HG02973 (cell line): ENCODE measurements around the gene EGFL6.

Source experiments
- ATAC-seq: cut with Tn5 transposase; IDR thresholded peaks from one replicate; pipeline ENCODE4 v1.9.1; 2021; ENCODE audit warnings: moderate library complexity; ENCODE audit not compliant: unreplicated experiment

EGFL6 gene, protein sequence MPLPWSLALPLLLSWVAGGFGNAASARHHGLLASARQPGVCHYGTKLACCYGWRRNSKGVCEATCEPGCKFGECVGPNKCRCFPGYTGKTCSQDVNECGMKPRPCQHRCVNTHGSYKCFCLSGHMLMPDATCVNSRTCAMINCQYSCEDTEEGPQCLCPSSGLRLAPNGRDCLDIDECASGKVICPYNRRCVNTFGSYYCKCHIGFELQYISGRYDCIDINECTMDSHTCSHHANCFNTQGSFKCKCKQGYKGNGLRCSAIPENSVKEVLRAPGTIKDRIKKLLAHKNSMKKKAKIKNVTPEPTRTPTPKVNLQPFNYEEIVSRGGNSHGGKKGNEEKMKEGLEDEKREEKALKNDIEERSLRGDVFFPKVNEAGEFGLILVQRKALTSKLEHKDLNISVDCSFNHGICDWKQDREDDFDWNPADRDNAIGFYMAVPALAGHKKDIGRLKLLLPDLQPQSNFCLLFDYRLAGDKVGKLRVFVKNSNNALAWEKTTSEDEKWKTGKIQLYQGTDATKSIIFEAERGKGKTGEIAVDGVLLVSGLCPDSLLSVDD

DNA sequence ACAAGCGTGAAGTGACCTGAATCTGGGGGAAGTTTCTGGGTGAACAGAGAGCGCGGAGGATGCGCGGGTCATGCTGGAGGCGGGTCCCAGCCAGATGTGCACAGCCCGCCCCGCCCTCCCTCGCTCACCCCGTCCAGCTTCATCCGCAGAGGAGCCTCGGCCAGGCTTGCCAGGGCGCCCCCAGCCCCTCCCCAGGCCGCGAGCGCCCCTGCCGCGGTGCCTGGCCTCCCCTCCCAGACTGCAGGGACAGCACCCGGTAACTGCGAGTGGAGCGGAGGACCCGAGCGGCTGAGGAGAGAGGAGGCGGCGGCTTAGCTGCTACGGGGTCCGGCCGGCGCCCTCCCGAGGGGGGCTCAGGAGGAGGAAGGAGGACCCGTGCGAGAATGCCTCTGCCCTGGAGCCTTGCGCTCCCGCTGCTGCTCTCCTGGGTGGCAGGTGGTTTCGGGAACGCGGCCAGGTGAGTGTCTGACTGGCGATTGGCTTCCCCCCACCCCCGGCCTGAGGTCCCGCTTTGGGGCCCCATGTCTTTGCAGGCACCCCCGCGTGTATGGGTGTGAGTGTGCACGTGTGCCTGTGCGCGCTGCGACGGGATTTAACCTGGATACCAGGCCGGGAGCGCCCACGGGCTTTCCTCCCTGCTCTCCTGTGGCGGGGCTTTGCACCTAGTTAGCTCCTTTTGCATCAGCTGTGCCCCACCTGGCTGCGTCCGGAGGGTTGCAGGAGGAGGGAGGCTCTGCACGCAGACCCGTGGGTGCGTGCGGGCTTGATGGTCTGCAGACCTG lies at the start of gene EGFL6:
EGFL6 (plus strand) TSS at position 123 of the 782 bp plus-strand sequence; CDS start at position 384, 261 bp downstream.
- no peak for ATAC-seq

DNA sequence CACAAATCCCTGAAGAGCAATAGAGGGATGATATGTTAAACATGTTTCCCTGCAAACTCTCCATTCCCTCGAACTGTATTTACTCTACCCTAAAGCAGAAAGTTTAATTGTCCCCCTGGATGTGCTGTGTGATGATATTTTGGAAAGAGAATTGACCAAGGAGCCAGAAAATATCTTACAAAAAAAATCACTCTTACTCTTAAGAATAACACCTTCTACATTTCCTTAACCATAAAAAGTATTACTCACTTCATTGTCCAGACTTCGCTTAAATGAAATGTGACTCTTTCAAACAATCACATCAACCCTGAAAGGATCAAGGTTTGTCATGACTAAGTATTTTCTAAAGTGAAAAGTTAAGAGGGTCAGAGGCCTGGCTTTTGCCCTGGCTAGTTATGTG lies 49.0 kb upstream of the EGFL6 start:
- no peak for ATAC-seq

DNA sequence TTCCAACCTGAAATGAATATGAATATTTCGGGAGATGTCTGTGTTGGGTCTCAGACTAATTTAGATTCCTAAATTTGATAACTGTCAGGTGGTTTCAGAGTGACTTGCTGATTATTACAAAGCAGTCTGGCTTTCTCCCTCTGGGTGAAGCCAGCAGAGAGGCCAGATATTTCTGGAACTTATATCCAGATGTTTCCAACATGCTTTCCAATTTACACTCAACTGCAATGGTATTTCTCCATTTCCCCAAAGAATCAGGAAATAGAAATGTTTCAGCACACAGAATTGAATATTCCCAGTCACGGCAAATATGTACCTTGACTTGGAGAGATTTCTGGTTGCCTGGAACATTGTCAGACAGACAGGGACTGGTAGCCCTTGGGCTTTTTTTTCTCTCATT lies 48.5 kb upstream of the EGFL6 start:
- ATAC-seq: no peak

DNA sequence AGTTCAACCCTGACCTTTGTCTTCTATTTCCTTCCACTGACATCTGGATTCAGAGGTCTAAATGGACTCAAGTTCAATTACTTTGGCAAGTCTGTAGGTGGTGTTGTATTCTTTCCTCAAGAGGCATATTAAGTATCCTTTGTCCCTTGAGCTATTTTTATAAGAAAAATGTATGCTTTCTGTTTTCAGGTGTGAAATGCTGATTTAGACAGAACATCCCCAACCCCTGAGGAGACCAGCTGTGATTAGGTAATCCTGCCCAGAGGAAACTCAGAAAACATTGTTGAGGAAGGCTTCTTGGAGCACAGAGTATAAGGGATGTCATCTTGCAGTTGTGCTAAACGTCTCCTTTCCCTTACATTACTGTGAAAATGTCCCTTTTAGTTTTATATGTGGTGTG lies 46.6 kb upstream of the EGFL6 start:
- ATAC-seq: no peak

DNA sequence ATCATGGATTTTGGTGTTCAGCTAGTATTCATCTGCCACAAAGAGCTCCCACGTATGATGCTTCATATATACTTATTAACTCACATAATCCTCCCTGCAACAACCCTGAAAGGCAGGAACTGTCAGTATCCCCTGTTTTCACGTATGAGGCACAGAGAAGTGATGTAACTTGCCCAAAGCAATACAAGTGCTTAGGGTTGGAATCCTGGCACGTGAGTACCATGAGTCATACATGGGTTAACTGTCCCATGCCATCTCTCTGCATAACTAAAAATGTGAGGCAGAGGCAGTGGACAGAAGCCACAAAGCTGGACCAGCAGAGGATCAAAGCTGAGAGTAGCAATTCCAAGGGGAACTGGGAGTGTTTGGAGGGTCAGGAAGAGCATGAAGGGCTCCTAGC lies 35.7 kb upstream of the EGFL6 start:
- no peak for ATAC-seq

DNA sequence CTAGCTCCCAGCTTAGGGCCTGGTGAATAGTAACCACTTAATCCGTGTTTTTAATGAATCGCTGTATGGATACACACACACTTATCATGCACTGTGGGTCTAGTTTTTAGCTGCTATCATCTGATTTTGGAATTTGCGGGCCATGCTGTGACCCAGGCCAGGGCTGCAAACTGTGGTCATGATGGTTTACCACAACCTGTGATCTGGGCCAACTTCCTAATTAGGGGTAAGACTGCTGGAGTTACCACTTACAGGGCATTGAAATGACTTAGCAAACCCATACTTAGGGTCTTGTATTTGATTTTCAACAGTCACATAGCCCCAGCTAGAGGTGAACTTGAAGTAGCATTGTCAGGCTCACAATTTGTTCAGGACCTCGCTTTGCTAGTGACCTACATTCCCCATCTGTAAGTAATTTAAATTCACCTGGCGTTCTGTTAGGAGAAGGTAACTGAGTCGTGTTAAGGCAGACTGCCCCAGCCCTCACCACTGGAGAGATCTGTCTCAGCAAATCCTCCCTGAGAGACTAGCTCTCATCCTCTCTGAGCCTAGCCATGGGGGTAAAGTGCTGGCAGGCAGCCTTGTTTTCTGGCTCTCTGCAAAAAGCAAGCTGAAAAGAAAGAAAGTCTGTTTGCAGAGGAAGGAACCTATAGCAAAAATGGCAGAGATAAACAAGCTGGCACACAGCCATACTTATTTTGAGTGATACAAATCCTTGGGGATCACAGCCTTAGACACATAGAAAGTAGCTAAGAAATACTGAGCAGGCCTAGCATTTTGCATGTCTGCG lies 33.8 kb upstream of the EGFL6 start:
- ATAC-seq: no peak

DNA sequence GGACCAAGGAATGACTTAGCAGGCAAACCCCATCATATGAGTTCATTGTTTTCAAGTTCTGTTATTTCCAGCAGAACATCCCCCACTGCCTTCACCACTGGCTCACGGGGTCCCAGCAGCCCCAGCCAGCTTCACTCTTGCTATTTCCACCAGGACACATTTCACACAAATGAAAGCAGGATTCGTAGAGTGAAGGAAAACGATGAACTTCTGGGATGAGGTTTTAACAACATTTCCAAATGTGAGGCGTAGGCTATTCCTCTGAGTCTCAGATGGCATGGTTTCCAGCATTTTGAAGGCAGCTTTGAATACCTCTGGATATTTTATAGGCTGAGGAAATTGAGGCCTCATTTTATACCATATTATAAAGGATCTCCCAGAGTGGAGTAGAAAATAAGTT lies 32.9 kb upstream of the EGFL6 start:
- ATAC-seq: no peak

DNA sequence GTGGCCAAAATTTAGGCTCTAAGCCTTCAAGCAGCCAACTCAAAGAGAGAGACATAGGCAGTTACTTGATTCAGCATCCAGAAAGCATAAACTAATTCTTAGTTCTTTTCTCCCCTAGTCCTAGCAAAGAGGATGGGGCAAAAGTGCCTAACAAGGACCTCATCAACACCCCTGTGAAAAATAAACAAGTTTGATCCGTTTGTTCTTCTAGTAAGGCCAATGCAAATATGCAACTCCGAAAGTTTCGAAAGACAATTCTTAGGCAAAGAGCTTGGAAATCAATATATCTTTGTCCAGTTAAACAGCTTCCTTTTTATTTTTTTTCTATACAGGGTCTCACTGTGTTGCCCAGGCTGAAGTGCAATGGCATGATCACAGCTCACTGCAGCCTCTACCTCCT lies 31.0 kb upstream of the EGFL6 start:
- no peak for ATAC-seq

DNA sequence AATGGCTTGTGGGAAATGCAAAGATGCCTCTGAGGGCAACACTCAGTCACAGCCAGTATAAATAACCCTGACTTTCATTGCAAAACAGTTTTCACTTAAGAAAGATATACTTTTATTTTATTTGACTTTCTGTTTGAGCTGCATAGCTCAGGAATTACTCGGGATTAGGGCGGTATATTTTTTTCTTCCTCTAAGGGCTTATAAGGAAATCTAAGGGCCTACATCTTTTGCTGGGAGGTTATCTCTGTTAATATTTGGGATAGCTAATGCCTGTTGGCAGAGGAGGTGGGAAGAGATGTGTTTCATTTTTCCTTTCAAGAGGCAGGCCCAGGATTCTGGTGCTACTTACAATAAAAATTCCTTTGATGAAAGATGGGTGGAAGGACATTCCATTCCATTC lies 28.8 kb upstream of the EGFL6 start:
- ATAC-seq: no peak

DNA sequence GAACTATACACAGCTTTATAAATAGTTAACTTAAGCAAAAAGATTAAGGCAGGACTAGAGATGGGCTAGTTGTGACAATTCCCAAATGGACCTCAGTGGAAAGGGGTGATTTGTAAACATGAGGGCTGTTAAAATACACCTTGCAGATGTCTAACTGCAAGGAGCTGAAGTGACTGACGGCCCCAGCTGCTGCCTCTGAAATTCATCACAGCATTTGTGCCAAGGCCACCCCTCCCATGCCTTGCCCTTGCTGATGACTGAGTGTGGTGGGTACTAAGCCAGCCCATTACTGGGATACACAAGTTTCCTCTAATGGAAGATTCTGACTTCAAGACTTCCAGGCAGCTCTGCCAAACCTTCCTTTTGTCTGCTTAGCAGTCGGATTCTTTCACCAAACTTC lies 23.7 kb upstream of the EGFL6 start:
- ATAC-seq: no peak

DNA sequence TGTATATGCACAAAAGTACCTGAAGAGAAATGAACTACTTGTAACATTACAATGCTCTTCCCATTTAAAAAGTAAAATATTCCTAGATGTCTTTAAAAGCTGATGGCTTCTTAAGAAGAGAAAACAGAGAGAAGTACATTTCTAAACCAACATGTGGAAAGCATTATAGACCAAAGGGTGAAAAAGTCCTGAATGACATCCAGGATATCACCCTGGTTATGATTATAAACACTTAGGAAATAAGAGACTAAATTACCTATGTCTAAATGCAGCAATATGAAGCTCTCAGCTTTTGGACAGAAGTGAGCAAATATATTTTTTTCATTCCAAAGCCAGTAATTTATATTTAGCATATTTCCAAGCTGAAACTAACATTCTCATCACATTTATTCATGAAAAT lies 21.7 kb upstream of the EGFL6 start:
- ATAC-seq: no peak

DNA sequence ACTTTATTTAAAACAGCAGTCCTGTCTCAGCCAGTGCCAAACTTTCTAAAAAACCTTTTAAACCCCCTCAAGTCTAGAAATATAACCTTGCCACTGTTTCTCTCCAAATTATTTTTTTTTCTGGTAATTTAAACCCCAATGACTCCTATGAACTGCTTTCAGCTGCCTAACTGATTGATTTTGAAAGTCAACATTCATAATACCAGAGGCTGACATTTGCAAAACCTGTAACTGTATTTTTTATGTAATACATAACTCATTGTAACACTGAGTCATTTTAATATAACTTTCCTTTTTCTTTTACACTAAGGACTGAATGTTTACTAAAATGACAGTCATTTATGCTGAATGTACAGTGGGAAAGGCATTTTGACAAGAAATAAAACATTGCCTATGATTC lies 19.1 kb upstream of the EGFL6 start:
- no peak for ATAC-seq

DNA sequence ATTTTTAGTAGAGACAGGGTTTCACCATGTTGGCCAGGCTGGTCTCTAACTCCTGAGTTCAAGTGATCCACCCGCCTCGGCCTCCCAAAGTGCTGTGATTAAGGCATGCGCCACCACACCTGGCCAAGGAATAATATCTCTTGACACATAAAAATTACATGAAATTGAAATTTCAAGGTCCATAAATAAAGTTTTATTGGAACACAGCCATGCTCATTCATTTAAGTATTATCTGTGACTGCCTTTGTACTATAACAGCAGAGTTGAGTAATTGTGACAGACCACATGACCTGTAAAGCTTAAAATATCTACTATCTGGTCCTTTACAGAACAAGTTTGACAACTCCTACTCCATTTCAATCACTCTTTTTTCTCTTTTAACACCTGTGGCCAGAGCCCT lies 17.8 kb upstream of the EGFL6 start:
- no peak for ATAC-seq

DNA sequence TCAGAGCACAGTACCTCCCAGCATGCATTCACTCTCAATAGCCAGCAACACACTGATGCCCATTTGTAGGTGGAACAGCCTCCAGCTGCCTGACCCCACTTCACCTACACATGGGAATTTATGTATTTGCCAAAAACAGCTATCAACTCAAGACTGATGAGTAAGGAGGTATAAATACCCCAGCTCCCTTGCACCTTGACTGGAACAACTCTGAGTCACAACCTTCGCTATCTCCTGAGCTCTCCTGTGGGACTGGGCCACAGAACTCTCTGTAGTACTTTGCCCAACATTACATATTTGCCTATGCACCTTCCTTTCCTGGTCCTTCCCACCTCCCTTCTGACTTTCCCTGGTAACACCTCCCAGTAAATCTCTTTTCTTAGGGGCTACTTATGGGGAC lies 16.5 kb upstream of the EGFL6 start:
- ATAC-seq: no peak

DNA sequence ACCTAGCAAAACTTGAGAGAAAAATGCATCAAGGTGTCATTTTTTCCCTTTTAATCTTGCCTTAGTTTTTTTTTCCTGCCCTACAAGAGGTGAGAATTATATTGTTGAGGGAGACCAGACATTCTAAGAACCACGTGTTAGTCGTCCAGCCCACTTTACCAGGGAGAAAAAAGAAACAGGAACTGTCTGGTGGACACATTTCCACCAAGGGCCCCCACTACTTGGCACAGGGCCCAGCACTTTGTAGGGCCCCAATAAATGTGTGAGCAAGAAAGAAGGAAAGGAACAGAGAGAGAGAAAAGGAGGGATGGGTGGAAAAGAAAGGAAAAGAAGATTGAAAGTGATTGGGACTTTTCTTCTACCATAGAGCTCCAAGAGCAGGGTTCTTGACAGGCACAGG lies 3.9 kb upstream of the EGFL6 start:
- no peak for ATAC-seq

DNA sequence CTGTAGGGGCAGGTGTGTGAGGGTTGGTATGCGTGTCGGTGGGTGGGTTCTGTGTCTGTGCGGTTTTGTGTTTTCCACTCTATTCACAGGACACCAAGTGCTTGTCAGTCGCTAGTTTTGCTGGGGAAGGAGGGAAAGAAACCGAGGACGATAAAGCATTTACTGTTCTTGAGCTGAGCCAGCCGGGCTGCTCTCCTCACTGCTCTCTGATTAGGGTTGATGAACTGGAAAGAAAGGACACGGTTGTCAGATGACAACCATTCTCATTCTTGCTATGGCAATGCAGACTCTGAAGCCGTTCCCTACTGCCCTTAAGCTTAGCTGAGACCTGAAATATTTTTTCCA lies 832 bp downstream of the EGFL6 start:
- ATAC-seq: no peak

DNA sequence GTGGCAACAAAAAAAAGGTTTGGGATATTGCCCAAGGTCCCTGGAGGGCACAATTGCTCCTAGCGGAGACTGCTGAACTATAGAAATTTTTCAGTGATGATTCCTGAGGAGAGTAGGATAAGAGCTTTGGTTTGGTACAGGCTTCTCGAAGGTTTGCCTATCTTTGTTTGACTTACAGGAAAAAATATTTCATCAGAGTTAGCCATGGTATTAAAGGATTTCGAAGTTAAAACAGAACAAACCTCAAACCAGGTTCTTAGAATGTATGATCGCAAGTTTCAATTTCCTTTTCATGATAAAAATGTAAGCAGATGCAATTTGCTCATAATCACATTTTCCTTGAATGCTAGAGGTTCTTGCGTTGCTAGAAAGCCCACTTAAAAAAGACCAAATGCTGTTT lies 1.7 kb downstream of the EGFL6 start:
- ATAC-seq: no peak

DNA sequence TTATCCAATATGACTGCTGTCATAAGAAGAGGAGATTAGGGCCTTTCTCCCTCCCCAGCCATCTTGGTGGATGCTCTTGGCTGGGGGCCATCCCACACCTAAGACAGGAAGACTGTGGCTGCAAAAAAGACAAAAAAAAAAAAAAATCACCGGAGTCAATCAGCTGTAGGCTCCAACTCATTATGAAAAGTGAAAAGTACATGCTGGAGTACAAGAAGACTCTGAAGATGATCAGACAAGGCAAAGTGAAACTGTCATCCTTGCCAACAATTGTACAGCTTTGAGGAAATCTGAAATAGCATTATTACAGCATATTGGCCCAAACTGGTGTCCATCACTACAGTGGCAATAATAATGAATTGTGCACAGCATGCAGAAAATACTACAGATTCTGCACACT lies 5.2 kb downstream of the EGFL6 start:
- ATAC-seq: no peak

DNA sequence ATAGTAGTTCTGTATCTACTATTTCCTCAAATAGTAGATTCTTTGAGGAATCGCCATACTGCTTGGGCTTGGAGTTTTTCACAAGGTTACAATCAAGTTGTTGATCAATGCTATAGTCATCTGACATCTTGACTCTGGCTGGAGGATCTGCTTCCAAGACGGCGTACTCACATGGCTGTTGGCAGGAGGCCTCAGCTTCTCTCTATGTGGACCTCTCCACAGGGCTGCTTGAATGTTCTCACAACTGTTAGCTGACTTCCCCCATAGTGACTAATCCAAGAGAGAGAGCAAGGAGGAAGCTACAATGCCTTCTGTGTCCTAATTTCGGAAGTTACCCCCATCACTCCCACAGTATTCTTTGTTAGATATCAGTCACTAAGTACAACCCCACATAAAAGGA lies 10.3 kb downstream of the EGFL6 start:
- no peak for ATAC-seq

DNA sequence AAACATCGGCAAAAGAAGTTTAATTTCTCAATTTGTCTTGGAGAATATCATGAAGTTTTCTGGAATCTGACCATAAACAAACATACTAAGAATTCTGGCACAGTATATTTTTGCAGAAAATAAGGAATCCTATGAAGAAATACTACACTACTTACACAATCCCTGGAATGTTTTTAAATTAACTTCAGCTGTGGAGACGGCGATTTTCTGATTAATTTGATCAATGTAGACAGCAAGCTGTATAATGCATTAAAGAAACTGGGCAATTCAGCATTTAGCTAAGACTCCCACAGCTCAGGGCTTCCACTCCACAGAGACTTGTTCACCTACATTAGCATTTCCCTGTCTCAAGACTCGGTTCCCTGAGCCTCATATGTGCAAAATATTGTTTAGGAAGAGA lies 12.2 kb downstream of the EGFL6 start:
- ATAC-seq: no peak

DNA sequence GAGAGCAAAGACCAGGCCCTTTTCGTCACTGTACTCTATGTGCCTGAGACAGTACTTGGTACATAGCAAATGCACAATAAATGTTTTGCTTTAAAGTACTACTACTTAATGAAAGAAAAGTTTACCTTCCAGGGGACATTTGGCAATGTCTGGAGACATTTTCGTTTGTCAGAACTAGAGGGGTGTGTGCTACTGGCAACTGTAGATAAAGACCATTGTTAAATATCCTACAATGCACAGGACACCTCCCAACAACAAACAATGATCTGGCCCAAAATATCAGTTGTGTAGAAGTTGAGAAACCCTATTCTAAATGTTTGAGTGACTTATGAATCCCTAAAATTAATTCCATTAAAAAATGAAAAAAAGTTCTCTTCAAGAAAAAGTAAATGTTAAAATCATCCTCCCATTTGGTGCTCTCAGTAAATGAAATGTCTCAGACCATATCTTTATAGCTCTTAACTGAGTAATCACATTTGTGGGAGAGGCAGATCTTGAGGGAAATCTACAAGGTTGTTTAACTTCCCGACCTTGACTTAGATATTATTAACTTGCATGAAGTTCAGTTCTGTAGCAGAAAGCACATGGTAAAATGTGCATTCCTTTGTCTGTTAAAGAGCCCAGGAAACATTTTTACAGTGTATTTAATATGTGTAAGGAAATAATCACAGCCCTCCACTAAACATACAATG lies 18.5 kb downstream of the EGFL6 start:
- ATAC-seq: no peak
